ENCODE results near the gene IL12RB1. TPM values are rescaled to one million over a fixed set of nuclear protein-coding genes. Genes with fewer than 3 reads are reported as not detected.

Gene IL12RB1
- total RNA-seq, 1 experiment from 2014 or later: 0.36 TPM

GRCh38 chr19:18120127-18120526 is 33.4 kb upstream of the IL12RB1 start:
- Histone ChIP-seq H3K4me3 (ENCODE audit: low read depth in 2 of 2, low read length in 2 of 2) (no peak overlapping the region), H3K27ac (ENCODE audit: low read length) (no peak overlapping the region), H3K4me1 (ENCODE audit: control insufficient read depth, insufficient read depth, low read length) (peaks cover 10% of the 10 kb centered on the region), H3K36me3 (ENCODE audit: control insufficient read depth, insufficient read depth, low read length) (no peaks in the 10 kb centered on the region), H3K9me3 (ENCODE audit: control insufficient read depth, insufficient read depth, low read depth, low read length) (no peaks in the 10 kb centered on the region), H3K27me3 (ENCODE audit: control insufficient read depth, insufficient read depth, low read length) (no peaks in the 10 kb centered on the region)
- ChIA-PET CTCF (no interaction called here), POLR2A (no interaction called here)
- intact Hi-C loops (cut with micrococcal nuclease; ENCODE audit: unreplicated experiment): no loop called here
- DNase-seq (ENCODE audit: low read depth, low spot score) (no peak), ATAC-seq (no peak)
- no TSS peak for BruUV-seq (replicated peaks)
- in situ Hi-C loops (cut with HindIII; ENCODE audit: low pct_unique_long_range_greater_than_20kb, low sequenced_read_pairs): no loop called here
- TF ChIP-seq CTCF (IDR thresholded peaks at IDR 0.05): no peak
- TF ChIP-seq, protein P1, sequence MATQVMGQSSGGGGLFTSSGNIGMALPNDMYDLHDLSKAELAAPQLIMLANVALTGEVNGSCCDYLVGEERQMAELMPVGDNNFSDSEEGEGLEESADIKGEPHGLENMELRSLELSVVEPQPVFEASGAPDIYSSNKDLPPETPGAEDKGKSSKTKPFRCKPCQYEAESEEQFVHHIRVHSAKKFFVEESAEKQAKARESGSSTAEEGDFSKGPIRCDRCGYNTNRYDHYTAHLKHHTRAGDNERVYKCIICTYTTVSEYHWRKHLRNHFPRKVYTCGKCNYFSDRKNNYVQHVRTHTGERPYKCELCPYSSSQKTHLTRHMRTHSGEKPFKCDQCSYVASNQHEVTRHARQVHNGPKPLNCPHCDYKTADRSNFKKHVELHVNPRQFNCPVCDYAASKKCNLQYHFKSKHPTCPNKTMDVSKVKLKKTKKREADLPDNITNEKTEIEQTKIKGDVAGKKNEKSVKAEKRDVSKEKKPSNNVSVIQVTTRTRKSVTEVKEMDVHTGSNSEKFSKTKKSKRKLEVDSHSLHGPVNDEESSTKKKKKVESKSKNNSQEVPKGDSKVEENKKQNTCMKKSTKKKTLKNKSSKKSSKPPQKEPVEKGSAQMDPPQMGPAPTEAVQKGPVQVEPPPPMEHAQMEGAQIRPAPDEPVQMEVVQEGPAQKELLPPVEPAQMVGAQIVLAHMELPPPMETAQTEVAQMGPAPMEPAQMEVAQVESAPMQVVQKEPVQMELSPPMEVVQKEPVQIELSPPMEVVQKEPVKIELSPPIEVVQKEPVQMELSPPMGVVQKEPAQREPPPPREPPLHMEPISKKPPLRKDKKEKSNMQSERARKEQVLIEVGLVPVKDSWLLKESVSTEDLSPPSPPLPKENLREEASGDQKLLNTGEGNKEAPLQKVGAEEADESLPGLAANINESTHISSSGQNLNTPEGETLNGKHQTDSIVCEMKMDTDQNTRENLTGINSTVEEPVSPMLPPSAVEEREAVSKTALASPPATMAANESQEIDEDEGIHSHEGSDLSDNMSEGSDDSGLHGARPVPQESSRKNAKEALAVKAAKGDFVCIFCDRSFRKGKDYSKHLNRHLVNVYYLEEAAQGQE (IDR thresholded peaks at IDR 0.05; ENCODE audit: insufficient read depth in 1 of 2, low read depth in 2 of 2, low read length in 1 of 2): no peak
- TF ChIP-seq POLR2AphosphoS5 (IDR thresholded peaks at IDR 0.05; ENCODE audit: low read depth, low read length): no peak
- TF ChIP-seq SIN3A (IDR thresholded peaks at IDR 0.05; ENCODE audit: borderline replicate concordance, insufficient read depth, low read depth, low read length): no peak
- no peak for TF ChIP-seq TCF7L2 (IDR thresholded peaks at IDR 0.05; ENCODE audit: low read depth, low read length)

- CTCF ChIA-PET: no interaction called here
- peaks cover 10% of the 10 kb centered on the region for H3K4me1 ChIP-seq (ENCODE audit: control insufficient read depth, insufficient read depth, low read length)
- ATAC-seq (no peak), DNase-seq (ENCODE audit: low read depth, low spot score) (no peak)
- H3K4me3 ChIP-seq (ENCODE audit: low read depth in 2 of 2, low read length in 2 of 2): no peak overlapping the region
- TF ChIP-seq TCF7L2 (IDR thresholded peaks at IDR 0.05; ENCODE audit: low read depth, low read length) (no peak), SIN3A (IDR thresholded peaks at IDR 0.05; ENCODE audit: borderline replicate concordance, insufficient read depth, low read depth, low read length) (no peak), CTCF (IDR thresholded peaks at IDR 0.05) (no peak), POLR2AphosphoS5 (IDR thresholded peaks at IDR 0.05; ENCODE audit: low read depth, low read length) (no peak)
- TF ChIP-seq, protein P1 (IDR thresholded peaks at IDR 0.05; ENCODE audit: insufficient read depth in 1 of 2, low read depth in 2 of 2, low read length in 1 of 2): no peak
- POLR2A ChIA-PET: no interaction called here
- intact Hi-C loops (cut with micrococcal nuclease; ENCODE audit: unreplicated experiment) (loop anchor here (10.0 kb wide), 1 partner anchor 45 kb away; no protein-coding TSS in a partner anchor), in situ Hi-C loops (cut with HindIII; ENCODE audit: low pct_unique_long_range_greater_than_20kb, low sequenced_read_pairs) (no loop called here)
- H3K27ac ChIP-seq (ENCODE audit: low read length): no peak overlapping the region
- no peaks in the 10 kb centered on the region for H3K36me3 ChIP-seq (ENCODE audit: control insufficient read depth, insufficient read depth, low read length)
- H3K9me3 ChIP-seq (ENCODE audit: control insufficient read depth, insufficient read depth, low read depth, low read length): no peaks in the 10 kb centered on the region
- no TSS peak for BruUV-seq (replicated peaks)
- H3K27me3 ChIP-seq (ENCODE audit: control insufficient read depth, insufficient read depth, low read length): no peaks in the 10 kb centered on the region
These were observed 33.0 kb upstream of the IL12RB1 start for GRCh38 chr19:18119717-18120105.
